Activated CD4-positive, alpha-beta T cell treated with anti-CD3 and anti-CD28 coated beads for 4 hours (primary cell): ENCODE measurements around the gene STEAP2.
"Not testable (repeated sequence)": the region's sequence is repeated elsewhere in the genome, so short reads cannot be mapped to it uniquely, and the experiment has no call there.

Experiments used
- DNase-seq, 2 donors: peaks; one replicate each; pipeline ENCODE4 v3.0.0-alpha.2; 2020

STEAP2 gene

DNA sequence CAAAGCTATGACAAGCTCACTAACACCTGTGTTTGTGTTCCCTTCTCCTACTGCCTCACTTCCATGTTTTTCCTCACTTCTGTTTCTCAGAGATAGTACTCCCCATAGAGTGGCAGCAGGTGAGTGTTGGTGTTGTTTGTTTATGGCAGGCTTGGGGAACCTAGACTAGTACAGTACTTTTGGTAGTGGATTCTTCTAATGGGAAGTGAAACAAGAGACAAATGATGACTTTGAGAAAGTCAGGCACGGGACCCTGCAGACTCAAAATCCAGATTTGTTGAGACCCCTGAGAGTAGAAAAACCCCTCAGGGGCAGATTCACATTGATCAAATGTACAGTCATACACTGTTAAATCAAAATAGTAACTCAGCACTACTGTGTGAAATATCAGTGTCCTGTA, 27.0 kb downstream of the STEAP2 start:
- DNase-seq, result no peak

GRCh38 chr7:90239050-90239449, 27.5 kb downstream of the STEAP2 start:
- DNase-seq, result no peak

GRCh38 chr7:90239625-90240228, 28.2 kb downstream of the STEAP2 start:
- DNase-seq, result no peak

DNA sequence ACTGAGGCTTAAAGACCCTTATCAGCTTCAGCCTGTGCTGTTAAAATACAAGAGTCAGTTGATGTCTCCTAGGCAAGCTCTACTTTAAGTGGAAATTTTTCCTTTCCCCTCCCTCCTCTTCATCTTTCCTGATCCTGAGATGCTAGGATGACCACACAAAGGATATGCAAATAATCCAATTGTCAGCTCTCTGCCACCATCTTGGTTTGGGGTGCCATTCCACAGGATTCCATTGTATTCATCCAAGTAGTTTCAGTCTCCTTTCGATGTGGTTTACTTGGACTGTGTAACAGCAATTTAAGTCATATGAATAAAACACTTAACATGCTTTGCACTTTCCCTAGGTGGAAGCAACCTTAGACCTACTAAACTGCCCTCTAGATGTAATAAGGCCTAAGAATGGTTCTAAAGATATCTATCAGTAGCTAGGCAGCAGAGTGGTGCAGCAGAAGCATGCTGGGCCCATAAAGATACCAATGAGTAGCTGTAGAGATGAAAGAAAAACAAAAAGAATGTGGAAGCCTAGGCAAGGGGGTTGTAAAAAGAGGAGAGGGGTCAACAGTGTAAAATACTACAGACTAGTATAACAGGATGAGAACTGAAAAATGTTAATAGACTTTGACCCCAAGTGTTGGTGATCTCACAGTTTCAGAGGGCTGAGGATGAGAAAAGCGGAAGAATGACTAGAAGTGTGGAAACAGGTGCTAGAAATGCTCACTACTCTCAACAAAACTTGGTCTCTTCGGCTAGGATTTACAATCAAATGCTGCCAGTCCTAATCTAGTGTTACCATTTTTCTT, 31.0 kb downstream of the STEAP2 start:
- no peak for DNase-seq

GRCh38 chr7:90243556-90243955, 32.0 kb downstream of the STEAP2 start:
- no peak for DNase-seq

- DNase-seq, result no peak
Measured at GRCh38 chr7:90244565-90244908, 33.0 kb downstream of the STEAP2 start.

DNA sequence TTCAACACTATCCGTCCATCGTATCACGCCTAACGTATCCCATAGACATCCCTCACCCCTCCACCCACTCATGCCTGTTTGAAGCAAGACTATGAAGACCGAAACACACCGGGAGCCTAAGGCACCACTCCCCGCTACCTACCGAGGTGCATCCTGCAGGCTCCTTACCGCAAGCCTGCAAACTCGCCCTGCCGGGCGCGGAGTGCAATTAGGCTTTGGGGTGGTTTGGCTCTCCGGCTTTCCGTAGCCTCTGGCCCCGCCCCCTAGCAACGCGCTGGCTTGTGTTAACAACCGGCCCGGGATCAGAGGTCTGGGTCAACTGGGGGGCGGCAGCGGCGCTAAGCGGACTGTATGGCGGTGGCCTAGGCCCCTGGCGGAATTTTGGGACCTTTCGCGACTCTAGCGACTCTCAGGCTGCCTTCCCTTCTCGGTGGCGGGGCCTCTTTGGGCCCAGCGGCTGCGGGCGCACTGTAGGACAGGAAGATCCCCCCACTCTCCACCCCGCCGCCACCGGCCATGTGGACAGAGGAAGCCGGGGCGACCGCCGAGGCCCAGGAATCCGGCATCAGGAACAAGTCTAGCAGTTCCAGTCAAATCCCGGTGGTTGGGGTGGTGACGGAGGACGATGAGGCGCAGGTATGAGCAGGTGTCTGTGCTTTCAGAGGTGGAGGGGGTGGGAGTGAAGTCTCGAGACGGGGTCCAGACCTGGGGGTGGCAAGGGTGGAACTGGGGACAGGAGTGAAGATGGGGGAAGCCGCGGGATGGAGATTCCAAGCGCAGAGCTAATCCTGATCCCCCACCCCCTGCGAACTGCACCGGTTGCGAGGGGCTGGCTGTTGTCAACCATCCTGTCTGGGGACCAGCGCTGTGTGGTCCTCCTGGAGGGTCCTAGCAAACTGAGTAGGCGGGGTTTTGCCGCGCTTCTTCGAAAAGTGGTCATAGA, 33.6 kb downstream of the STEAP2 start, which contains the start of gene CFAP69:
Gene CFAP69 (plus strand): TSS at position 266 of the 943 bp plus-strand sequence. CDS start 251 bp downstream, at position 517.
- peak; percentile 80 to 83 for DNase-seq

- no peak for DNase-seq
Measured at GRCh38 chr7:90246171-90246570, 34.6 kb downstream of the STEAP2 start.

DNA sequence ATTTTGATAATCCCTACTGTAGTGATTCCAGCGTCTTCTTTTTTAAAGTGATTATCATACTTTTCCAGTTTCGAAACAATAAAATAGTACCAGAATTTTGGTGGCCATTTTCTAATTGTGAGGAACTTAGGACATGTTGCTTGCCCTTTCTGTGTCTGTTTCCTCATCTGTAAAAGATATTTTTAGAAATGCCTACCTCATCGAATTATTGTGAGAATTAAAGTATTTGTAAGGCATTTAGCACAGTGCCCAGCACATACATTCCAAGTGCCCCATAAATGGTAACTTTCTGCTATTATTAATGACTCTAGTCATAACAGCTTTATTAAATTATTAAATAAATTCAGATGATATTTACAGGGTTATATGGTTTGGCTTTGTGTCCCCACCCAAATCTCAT, 37.2 kb downstream of the STEAP2 start:
- no peak for DNase-seq

- DNase-seq, result no peak
Measured at GRCh38 chr7:90250601-90251303, 39.2 kb downstream of the STEAP2 start.

DNA sequence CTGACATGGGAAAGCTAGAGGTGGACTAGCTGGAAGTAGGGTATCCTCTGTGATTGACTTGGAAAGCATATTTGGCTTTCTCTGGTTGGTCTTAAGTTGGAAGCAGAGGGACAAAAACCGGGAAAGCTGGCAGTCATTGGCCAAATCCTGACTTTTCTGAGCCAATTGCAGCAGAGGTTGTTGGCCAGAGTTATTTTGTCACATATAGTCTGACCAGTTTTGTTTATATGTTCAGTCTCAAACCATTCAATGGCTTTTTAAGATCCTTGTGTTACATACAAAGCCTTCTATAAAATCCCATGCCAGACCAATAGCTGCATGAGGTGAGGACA, 39.7 kb downstream of the STEAP2 start:
- DNase-seq, result no peak

DNA sequence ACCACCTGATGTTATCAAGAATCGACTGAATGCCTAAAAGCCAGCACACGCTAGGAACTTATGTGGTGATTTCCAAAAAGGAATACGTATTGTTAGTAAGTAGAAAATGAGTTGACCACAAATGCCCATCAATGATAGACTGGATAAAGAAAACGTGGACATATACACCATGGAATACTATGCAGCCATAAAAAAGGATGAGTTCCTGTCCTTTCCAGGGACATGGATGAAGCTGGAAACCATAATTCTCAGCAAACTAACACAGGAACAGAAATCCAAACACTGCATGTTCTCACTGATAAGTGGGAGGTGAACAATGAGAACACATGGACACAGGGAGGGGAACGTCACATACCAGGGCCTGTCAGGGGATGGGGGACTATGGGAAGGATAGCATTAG, 44.5 kb downstream of the STEAP2 start:
- not testable (repeated sequence) for DNase-seq

DNA sequence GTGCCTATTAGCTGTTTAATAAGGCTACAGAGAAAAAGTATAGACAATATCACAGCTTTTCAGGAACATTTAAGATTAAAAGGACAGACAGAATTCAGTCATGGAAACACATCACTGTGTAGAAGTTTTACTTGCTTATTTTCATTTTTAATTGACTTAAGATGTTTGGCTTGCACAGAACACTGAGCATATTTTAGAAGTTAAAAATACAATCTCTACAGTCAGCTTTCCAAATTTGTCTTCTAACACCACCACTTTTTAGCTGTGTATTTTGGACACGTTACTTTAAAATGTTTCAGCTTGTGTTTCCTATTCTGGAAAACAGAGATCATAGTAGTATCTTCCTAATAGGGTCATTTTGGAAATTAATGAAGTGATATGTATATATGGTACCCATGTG, 45.2 kb downstream of the STEAP2 start:
- no peak for DNase-seq

GRCh38 chr7:90261441-90261840, 49.9 kb downstream of the STEAP2 start:
- no peak for DNase-seq

GRCh38 chr7:90262438-90262837, 50.9 kb downstream of the STEAP2 start:
- DNase-seq, result no peak

- no peak for DNase-seq
Measured at GRCh38 chr7:90266808-90267207, 55.3 kb downstream of the STEAP2 start.

GRCh38 chr7:90267263-90267858, 55.8 kb downstream of the STEAP2 start:
- no peak for DNase-seq

DNA sequence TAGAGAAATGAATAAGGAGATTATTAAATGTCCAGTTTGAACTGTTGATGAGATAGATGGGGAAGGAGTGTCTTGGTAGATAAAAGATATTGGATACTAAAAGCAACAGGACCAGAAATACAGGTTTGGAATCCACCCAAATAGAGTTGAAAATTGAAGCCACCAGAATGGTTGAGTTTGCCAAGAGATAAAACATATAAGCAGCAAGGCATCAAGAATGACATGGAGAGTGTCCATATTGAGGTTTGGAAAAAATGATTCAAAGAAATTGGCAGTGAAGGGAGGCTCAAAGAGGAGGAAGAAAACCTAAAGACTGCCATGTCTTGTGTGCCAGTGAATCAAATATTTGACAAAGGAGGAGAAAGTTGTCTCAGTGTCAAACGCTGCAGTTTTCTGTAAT, 57.6 kb downstream of the STEAP2 start:
- no peak for DNase-seq

- DNase-seq, result no peak
Measured at GRCh38 chr7:90270431-90271178, 59.1 kb downstream of the STEAP2 start.

- no peak for DNase-seq
Measured at GRCh38 chr7:90271753-90272152, 60.2 kb downstream of the STEAP2 start.

DNA sequence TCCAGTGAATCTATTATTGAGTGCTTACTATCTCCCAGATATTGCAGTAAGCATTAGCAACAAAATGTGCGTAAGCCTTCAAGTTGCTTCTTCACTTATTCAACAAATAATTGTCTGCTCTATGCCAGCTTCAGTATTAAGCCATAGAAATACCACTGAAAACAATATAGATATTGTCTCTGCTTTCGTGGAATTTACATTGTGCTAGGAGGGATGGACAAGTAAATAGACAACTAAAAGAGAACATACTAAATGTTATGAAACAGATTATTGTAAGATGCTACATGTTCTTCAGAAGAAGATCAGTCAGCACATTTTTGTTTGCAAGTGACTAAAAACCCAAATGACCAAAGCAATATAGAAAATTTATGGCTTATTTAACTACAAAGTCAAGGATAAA, 60.7 kb downstream of the STEAP2 start:
- DNase-seq, result no peak

- no peak for DNase-seq
Measured at GRCh38 chr7:90274161-90274560, 62.6 kb downstream of the STEAP2 start.
